ENCODE data around the gene FBXL17.

The FBXL17 gene

DNA sequence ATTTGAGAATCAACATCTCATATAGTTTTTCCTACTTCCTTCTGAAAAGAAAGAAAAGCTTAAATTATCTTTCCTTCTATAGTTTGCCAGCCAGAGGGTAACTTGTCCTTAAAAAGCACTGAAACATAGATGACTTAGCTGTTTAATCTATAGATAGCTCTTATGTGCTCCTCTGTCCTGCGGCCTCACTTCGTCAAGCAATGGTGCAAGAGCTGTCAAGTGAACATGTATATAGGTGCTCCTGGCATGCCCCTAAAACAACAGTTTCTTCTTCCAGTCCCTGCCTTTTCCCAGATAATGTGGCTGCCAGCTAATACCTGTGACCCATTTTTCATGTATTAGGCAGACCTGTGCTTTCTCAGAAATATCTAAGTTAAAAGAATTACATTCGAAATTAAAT, 423.5 kb downstream of the FBXL17 start:
- no peak for DNase-seq

DNA sequence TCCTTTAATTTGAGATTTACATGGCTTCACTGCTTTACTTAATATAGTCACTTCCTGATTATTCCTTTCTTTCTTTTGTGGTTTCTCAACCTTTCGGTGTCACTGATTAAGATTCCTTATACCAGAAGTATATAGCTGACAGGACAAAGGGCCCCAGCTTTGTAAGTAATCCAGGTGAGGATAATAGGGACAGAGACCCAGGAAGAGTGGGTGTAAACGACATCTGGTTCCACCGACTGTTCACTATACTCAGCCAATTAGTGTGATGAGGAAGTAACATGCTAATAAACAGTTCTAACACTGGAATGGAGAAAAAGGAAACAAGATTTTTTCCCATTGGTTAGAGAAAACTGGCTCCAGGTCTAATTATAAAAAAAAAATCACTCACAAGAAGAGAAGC, 424.8 kb downstream of the FBXL17 start:
- DNase-seq = no peak

DNA sequence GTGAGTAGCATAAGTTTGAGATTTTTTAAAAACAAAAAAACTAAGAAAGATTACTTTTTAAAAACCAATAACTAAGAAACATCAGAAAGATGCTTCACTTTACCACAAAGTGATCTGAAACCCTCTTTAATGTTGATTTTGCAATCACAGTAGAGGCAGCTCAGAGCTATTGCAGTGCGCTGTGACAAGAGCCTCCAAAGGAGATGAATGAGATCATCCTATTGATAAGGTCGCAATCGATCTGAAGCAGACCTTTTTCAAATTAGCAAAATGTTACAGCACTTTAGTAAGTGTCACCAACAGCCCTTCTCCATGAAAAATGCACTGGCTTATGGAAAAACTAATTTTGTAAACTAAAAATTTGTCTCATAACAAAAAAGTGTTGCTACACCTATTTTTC, 426.6 kb downstream of the FBXL17 start:
- no peak for DNase-seq

DNA sequence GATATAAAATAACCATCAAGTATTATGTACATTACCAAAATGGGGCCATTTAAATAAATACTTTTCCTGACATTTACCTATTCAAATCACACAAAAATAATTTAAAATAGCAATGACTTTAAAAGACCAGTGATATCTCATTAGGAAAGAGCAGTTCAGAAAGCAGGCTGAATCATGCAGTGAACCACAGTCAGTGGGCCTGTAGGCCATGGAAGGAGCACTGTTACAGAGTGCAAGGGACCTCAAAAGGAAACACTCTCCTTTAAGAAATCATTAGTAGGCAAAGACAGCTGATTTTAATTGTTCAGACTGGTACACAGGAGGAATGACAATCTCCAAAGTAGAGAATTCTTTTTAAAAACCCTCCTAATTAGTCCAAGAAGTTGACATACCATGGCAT, 427.6 kb downstream of the FBXL17 start:
- no peak for DNase-seq

DNA sequence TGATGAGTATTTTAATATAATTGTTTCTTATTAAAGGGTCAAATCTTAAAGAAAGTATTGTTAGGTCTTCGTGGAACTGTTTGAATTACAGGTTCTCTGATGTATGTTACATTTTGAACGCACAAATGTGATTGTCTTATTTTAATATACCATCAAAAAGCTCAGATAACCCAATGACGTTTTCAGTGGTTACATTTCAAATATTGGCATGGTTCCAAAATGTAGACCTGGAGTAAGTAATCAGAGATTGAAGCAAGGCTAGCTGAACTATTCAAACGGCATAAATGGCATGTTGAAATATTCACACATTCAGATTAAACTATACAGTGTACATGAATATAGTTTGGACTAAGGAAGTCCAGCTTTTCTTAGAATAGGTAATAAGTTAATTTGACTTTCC, 429.4 kb downstream of the FBXL17 start:
- no peak for DNase-seq

DNA sequence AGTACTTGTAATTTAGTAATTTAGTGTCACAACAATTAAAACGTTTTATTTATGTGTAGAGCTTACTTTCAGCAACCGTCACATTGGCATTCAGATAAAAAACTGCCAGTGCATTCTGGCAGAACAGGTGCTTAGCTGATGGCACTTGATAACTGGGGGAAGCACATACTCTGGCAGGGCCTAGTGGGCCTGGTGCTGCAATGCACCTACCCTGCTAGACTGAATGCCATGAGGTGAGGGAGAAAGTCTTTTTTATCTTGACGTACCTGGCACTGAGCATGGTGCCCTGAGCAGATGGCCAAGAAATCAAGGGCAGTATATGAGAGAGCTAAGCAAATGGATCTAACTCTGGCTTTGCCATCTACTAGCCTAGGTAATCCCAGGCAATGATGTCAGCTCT, 430.6 kb downstream of the FBXL17 start:
- DNase-seq = no peak

DNA sequence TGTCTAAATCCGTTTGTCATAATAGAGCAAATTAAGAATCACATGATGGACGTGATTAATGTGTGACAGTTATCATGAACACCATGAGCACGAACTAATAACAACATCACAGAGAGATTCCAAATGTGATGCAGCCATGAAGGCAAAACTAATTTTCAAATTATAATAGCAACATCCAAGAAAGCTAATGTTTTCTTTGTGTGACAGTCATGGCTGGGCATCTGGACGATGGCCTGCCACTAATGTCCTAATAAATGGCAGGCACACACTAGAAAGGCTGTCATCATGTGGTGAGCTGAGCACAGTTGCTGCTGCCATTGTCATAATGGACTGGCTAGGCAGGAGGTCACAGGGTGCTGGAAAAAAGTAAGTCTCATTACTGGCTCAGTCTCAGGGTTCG, 431.1 kb downstream of the FBXL17 start:
- no peak for DNase-seq

DNA sequence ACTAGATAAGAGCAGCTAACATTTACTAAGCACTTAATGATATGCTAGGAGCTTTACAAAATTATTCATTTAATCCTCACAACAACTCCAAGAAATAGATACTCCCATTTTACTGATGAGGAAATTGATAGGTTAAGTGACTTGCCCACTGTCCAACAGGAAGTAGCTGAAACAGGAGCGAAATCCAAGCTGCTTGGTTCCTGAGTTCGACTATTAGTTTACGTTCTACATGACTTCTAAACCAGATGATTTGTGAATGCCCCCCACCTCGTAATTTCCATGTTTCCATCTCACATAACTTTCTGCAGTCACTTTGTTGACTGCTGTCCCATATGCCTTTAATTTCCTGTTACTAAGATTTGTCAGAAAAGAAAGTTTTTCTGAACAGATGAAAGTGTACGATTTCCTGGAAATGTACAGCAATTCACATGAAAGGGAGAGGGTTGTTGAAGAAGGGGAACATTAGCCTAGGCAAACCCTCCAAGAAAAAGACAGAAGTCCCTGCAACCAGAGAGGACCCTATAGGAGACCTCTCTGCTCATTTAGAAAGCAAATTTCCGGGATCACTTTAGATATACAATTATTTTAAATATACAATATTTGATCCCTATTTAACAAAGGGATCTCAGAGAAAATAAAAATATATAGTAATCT, 432.1 kb downstream of the FBXL17 start:
- DNase-seq = no peak

DNA sequence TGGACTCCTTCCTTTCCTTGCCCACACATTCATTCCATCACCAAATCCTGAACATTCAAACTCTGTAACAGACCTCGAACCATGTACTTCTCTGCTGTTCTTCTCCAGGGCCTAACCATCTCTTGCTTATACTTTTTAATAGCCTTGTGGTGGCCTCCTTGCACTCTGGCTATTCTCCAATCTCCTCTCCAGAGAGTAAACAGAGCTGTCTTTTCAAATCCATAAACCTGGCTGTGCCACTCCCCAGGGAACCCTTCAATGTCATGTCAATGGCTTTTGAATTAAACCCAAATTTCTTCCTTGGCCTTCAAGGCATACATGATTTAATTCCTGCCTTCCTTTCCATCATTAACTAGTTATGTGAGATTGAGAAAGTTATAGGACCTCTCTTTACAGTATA, 433.5 kb downstream of the FBXL17 start:
- no peak for DNase-seq

DNA sequence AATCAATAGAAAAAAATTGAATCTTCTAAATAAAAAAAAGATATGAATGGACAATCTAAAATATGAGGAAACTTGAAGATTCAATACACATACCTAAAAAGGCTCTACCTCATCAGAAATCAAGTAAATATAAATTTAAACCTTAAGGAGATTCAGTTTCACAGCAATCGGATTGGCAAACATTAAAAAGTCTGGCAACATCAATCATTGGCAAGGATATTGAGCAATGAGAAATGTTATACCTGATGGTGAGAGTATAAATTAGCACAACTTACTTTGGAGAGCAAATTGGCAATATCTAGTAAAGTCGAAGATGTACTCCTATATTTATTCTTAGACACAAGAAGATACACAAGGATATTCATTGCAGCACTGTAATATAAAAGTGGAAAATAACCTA, 436.8 kb downstream of the FBXL17 start:
- no peak for DNase-seq

DNA sequence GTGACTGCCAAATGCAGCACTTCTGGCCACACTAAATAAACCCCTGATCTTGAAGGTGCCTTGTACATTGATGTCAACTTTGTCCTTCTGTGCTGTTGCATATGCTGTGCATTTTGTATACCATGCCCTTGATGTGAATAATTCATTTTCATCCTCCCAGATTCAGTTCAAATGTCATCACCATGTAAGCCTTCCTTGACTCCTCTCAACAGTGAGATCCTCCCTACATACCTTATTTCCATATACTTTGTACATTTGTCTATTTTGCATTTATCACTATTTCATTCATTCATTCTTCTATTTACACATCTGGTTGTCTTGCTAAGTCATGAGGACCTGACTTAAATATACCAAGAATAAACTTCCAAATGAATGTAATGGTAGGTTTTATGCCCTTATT, 438.0 kb downstream of the FBXL17 start:
- DNase-seq = no peak

DNA sequence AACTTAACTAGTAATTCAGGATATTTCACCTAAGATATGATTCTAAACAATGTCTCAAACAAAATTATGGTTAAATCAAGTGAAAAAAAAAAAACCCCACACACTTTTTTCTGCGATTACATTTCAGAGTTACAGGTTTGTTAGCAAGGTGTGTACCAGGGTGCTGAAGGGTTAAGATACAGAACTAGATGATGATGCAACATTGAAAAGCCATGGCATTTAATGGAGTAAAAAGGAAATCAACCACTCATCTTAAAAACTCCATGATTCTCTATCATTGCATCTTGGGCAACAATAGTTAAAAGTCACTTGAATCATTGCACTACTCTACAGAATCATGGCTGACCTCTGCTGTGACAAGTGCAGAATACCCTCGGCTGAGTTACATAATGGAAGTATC, 440.9 kb downstream of the FBXL17 start:
- DNase-seq = no peak

DNA sequence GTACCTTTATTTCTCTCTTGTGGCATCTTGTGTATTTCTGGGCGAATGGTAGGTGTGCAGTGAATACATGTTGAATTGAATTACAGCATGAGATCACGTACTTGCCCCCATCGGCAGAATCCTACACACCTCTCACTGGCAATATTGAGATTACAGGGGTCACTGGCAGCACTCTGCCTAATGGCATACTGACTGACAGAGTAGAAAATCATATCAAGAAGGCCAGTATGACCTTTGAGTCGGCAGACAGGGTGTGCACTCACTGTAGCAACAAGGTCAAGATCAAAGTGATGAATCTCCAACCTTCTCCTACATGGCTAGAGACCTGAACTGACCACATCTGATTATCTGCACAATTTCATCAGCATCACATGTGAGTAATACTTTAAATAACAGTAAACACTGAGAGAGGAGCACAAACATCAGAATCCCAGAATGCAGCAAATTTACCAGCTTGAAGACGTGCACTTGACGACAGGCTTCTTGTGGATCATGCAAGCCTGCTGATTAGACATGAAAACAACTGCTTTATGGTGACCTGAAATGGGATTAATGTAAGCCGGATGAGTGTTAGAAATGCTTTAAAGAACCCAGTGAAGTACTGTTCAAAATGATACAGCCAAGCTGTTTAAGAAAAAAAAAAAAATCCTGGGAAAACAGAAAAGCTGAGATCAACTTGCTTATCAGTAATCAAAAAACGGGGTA, 444.1 kb downstream of the FBXL17 start:
- DNase-seq = no peak

DNA sequence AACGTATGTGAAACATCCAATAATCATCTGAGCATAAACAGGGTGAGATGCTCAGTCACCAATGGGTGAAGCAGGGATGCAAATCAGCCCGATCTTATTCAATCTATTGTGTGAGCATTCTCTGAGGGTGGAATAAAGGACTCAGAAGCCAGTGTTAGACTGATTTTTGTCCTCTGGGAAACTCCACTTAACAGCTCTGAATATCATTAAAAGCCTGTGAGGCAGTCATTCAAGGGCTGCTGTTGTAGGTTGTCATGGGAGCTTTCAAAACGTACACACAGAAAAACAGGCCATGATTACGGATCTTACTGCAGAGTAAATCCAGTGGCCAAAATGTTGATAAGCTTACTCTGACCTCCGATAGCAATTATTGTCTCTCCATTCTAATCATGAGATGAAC, 444.7 kb downstream of the FBXL17 start:
- DNase-seq = no peak

DNA sequence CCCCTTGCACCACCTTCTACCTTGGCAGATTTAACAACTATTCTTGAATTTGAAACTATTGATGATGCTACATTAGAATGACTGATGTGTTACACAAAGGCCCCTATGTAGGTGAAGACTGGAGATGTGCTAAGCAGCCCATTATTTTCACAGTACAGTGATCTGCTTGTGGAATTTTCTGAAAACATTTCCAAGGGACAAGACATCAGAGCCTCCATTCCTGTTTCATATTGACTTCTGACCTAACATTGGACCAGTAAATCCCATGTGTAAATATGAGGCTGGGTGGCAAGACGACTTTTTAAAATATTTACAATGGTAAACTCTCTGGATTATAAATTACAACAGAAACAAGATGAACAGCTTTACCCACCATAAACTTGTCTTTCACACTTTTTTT, 445.4 kb downstream of the FBXL17 start:
- no peak for DNase-seq

DNA sequence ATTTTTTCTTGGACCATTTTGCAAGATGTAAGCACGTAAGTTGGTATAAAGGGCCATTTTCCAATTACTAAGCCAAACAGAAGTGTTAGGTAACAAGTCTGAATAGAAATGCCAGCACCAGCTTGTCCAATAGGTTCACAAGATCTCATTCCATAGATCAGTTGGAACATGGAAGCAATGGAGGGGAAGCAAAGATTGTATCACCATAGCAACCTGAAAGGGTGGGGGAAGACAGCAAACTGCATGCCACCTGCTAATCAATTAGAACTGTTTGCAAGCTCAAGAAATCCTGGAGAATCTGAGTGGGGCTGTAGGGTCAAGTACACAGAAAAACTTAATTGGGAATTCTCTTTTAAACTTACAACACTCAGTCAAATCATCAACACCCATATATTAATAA, 446.3 kb downstream of the FBXL17 start:
- no peak for DNase-seq

DNA sequence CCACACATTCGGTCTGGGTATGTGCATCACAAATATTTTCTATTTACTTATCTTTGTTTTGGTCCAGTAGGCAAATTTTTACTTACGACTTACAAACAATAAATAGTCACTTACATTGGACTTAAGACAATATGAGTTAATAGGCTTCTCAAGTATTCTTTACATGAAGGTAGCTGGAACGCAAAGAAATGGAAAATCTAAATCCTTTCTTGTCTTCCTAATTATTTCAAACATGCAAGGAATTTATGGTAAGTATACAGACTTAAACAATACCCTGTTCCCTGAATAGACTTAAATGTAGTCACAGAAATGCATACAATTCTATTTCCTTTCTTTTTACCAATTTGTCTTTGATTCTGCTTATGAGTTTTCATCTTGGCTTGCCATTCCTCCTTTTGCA, 448.6 kb downstream of the FBXL17 start:
- no peak for DNase-seq

DNA sequence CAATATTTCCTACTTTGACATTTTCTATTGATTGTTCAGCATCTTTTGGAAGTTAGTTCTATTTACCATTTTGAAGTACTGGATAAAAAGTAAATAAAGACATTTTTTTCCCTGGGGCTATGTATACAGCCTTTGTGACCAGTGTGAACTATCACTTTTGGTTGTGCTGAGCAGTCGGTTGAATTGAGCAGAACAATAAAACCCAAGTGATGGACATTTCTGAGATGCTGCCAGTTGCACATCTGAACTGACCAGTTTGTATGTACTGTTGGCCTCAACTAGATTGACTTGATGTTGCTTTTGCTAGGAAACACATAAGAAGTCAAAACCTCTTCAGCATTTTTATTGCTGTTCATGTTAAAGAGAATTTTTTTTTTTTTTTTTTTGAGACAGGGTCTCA, 451.0 kb downstream of the FBXL17 start:
- no peak for DNase-seq

DNA sequence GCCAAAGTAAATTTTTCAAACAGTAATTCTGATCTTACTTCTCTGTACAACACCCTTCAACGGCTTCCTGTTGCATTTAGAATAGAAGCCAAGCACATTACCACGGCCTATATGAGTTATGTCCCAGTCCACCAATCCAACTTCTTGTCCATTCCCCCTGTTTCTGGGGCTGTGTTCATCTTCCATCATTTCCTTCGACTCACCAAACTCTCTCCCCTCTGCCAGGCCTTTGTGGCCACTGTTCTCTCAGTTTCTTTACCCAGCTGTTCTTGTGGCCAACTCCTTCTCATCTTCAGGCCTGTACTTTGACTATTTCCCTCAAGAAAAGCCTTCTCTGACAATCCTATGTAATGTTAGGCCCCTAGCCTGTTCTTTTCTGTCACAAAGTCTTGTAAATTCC, 451.8 kb downstream of the FBXL17 start:
- DNase-seq = no peak

DNA sequence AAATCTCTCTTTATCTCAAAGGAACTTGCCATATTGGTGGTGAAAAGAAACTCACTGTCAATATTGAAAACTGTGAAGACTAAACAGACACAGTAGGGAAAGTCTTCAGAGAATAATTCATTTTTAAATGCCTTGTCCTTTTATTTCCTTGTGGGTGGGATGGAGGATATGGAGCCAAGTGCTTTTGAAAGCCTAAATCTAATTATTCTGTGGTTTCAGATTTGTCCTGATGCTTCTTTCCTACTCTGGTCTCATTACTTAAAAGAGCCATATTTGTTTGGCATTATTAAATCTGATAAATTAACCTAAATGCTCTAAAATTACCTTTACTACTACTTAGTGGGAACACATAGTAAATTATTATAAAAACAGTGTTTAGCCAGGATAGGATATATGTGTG, 452.8 kb downstream of the FBXL17 start:
- no peak for DNase-seq

DNA sequence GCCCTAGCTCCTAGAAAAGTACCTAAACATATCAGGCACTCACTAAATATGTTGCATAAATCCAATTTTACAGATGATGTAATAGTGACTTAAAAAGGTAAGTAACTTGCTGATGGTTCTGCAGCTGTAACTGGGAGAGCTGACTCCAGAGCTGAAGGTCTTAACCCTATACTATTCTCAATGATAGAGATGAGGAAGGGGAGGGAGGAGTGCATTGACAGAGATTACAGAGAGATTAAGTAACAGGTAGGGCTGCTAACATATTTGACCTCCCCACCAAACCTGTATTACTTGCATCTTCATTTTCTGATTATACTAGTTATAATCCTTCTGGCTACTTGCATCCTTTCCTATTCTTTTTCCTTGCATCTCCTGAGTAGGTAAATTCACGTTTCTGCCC, 455.8 kb downstream of the FBXL17 start:
- DNase-seq = no peak

DNA sequence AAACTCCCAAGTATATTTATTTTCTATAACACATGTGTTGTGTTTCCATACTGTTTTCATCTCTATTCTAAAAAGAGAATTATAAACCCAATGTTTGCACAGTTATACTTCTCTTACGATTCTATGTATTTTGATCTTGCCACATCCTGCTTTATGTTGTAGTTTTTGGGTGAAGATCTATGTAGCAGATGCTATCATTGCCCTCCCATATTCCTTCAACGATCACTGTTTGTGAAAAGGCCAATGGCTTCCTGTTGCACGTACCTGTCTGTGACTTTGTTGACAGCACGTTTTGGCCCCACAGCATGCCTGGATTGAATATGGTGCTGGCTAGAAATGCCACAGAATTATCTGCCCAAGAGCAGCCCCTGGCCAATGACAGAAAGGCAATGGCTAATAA, 456.7 kb downstream of the FBXL17 start:
- DNase-seq = no peak

DNA sequence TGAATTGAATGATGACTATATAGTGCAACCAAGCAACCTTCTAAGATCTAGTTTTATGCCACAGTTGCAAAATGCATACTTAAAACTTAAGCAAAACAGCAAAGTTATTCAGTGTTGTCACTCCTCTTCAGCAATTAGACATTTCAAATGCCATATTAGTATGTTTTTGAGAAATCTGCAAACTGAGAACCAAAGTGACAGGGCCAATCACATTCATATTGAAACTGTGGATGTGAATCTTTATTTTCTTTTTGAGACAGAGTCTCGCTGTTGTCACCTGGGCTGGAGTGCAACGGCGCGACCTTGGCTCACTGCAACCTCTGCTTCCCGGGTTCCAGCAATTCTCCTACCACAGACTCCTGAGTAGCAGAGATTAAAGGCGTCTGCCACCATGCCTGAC, 461.9 kb downstream of the FBXL17 start:
- no peak for DNase-seq

DNA sequence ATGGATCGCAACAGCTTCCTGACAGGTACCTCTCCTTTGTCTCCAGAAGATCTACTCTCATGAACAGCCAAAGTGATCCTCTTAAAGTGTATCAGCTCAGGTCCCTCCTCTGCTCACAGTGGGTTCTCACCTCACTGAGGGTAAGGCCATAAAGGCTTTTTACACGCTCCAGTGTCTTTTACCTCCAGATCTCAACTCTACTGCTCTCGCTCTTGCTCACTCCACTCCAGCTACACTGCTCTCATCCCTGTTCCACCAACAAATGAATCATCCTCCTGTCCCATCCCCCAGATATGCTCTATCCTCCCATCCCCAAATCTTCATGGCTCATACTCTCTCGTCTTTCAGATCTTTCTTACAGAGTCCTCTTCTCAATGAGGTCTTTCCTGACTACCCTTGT, 462.5 kb downstream of the FBXL17 start:
- DNase-seq = no peak
